Fibroblast of lung (primary cell): ENCODE data around the gene STK10. TPM values are rescaled to one million over a fixed set of nuclear protein-coding genes. Genes with fewer than 3 reads are reported as not detected.

Source experiments
- DNase-seq, 2 donors: peaks; one replicate each; pipeline versions ENCODE4 v3.0.0 to v3.0.0-alpha.2; 2010; ENCODE audit warnings: low read depth in 2 of 2
- H2AFZ ChIP-seq: 2 replicates; pipeline ENCODE4 v1.5.1; 2012; ENCODE audit warnings: low read length, control low read depth, inconsistent platforms
- H3K27ac ChIP-seq: 2 replicates; pipeline ENCODE4 v1.5.1; 2011; ENCODE audit warnings: low read length, control low read depth; ENCODE audit not compliant: insufficient read depth
- H3K27me3 ChIP-seq: 2 replicates; pipeline ENCODE4 v1.5.1; 2011; ENCODE audit warnings: mild to moderate bottlenecking, low read length; ENCODE audit not compliant: control insufficient read depth, insufficient read depth
- H3K36me3 ChIP-seq: 2 replicates; pipeline ENCODE4 v1.5.1; 2011; ENCODE audit warnings: low read length; ENCODE audit not compliant: control insufficient read depth, insufficient read depth
- H3K4me1 ChIP-seq: 2 replicates; pipeline ENCODE4 v1.5.1; 2011; ENCODE audit warnings: low read length; ENCODE audit not compliant: control insufficient read depth, insufficient read depth; ENCODE audit errors: extremely low read depth
- H3K4me2 ChIP-seq: 2 replicates; pipeline ENCODE4 v1.5.1; 2011; ENCODE audit warnings: low read length, control low read depth; ENCODE audit not compliant: insufficient read depth; ENCODE audit errors: extremely low read depth
- H3K4me3 ChIP-seq, 4 experiments: fragments of 200-600 bp in 1 of 4; sonication (generic) in 1 of 4; replicated peaks in 1 of 4; 2 replicates each; pipeline ENCODE4 v1.5.1; 2011 to 2016; ENCODE audit warnings: low read length in 4 of 4, low read depth in 3 of 4, mild to moderate bottlenecking in 3 of 4, control low read depth in 2 of 4, inconsistent platforms in 1 of 4, mixed read lengths in 1 of 4; ENCODE audit not compliant: insufficient read depth in 1 of 4; ENCODE audit errors: control extremely low read depth in 1 of 4
- H3K79me2 ChIP-seq: 2 replicates; pipeline ENCODE4 v1.5.1; 2012; ENCODE audit warnings: mild to moderate bottlenecking, low read length, inconsistent platforms; ENCODE audit not compliant: control insufficient read depth, insufficient read depth
- H3K9ac ChIP-seq: 2 replicates; pipeline ENCODE4 v1.5.1; 2011; ENCODE audit warnings: mild to moderate bottlenecking, low read length, control low read depth; ENCODE audit not compliant: insufficient read depth
- H3K9me3 ChIP-seq: 2 replicates; pipeline ENCODE4 v1.5.1; 2012; ENCODE audit warnings: low read depth, low read length; ENCODE audit not compliant: control insufficient read depth, insufficient read depth
- H4K20me1 ChIP-seq: 2 replicates; pipeline ENCODE4 v1.5.1; 2011; ENCODE audit warnings: low read length; ENCODE audit not compliant: control insufficient read depth, insufficient read depth; ENCODE audit errors: extremely low read depth
- EZH2 ChIP-seq: IDR thresholded peaks from 2 replicates; pipeline ENCODE4 v1.5.1; 2012; ENCODE audit warnings: low read length, control low read depth, mild to moderate bottlenecking; ENCODE audit errors: missing control alignments
- polyA plus RNA-seq, 2 donors: library from polyadenylated mRNA; depleted of rRNA in 1 of 2; stranded (reverse) in 1 of 2; unstranded in 1 of 2; fragments of >200 nt; gene quantifications; 2 replicates each; pipeline ENCODE4 v1.2.1, GENCODE V29; 2011 to 2012; ENCODE audit warnings: missing spikeins in 1 of 2
- total RNA-seq: library from RNA; depleted of rRNA; stranded (reverse); fragments of >200 nt; gene quantifications from 2 replicates; pipeline ENCODE4 v1.2.1, GENCODE V29; 2014
- TF ChIP-seq, protein P1 (sequence below), 2 donors: IDR thresholded peaks in 1 of 2; conservative IDR thresholded peaks in 1 of 2; 1 replicate in 1 of 2; 2 replicates in 1 of 2; pipeline ENCODE4 v1.5.1; 2011 to 2012; ENCODE audit warnings: low read length in 2 of 2, control low read depth in 1 of 2, inconsistent platforms in 1 of 2, low read depth in 1 of 2, mild to moderate bottlenecking in 1 of 2

STK10 gene
- total and polyA plus RNA-seq, 2 donors (not counting 1 experiment from before 2014, with no cell fraction given) = 8.9 to 16.0 TPM

DNA sequence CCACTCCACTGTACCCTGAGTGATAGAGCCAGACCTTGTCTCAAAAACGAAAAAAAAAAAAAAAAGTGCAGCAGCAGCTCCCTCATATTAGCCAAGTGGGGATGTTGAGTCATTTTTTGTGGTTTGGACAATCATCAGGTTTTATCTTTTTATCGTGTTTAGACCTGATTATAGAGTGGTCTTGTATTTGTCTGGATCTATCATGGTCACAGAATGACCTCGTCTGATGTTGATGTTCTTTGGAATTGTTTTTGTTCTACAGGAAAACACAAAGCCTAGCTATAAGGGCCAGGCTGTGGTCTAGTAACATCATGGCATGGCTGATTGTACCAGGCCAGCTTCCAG is 179.9 kb downstream of the STK10 start:
- no peak for TF ChIP-seq EZH2
- Histone ChIP-seq H4K20me1 (peaks cover 2% of the 10 kb centered on the region), H3K4me2 (peak overlapping the region; percentile 100), H3K4me1 (peaks cover 2% of the 10 kb centered on the region), H3K79me2 (peaks cover 36% of the 10 kb centered on the region), H3K27ac (no peak overlapping the region), H3K27me3 (no peaks in the 10 kb centered on the region), H2AFZ (no peak overlapping the region), H3K36me3 (no peaks in the 10 kb centered on the region), H3K4me3 (peak overlapping the region in 1 of 4 experiments; percentile 69), H3K9ac (no peak overlapping the region), H3K9me3 (no peaks in the 10 kb centered on the region)
- DNase-seq = peak; percentile 23 to 92

DNA sequence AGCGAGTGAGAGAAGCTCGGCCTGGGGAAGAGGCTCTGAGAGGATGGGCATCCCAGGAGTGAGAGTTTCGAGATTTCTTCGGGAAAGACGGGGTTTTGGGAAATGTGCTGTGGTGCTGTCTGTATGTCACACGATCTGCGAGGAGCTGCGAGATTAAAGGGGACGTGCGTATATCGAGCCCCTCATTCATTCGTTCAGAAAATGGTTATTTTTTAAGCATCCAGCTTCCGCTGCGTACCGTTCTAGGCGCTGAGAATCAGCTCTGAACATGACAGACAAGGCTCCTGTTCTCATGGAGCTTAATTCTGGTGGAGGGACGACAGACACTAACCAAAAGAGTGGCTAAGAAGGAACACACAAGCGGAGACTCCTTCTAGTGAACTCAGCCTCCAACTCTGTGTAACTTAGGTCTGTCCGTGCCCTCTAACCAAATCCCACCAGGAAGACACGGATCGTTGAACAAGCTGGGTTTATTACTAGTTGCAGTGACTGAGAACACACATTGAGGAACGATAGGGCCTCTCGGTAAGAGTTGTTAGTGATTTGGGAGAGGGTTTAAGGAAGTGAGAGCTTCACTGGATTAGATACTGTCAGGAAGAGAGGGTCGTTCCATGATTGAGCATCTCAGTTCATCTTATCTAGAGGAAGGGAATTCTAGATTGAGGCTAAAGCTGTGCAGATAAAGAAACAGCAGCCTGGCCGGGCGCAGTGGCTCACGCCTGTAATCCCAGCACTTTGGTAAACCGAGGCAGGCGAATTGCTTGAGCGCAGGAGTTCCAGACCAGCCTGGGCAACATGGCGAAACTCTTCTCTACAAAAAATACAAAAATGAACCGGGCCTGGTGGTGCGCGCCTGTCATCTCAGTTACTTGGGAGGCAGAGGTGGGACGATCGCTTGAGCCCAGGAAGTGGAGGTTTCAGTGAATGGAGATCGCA is 180.6 kb downstream of the STK10 start:
- H3K4me3 ChIP-seq = peak overlapping the region; percentile 69 to 98 (median 92)
- H3K9ac ChIP-seq = peak overlapping the region; percentile 91
- no peak for DNase-seq
- H3K4me1 ChIP-seq = peaks cover 3% of the 10 kb centered on the region
- peak overlapping the region; percentile 100 for H3K4me2 ChIP-seq
- no peaks in the 10 kb centered on the region for H3K9me3 ChIP-seq
- peak overlapping the region; percentile 98 for H3K27ac ChIP-seq
- peak overlapping the region; percentile 98 for H2AFZ ChIP-seq
- no peaks in the 10 kb centered on the region for H3K36me3 ChIP-seq
- no peaks in the 10 kb centered on the region for H3K27me3 ChIP-seq
- TF ChIP-seq, protein P1, sequence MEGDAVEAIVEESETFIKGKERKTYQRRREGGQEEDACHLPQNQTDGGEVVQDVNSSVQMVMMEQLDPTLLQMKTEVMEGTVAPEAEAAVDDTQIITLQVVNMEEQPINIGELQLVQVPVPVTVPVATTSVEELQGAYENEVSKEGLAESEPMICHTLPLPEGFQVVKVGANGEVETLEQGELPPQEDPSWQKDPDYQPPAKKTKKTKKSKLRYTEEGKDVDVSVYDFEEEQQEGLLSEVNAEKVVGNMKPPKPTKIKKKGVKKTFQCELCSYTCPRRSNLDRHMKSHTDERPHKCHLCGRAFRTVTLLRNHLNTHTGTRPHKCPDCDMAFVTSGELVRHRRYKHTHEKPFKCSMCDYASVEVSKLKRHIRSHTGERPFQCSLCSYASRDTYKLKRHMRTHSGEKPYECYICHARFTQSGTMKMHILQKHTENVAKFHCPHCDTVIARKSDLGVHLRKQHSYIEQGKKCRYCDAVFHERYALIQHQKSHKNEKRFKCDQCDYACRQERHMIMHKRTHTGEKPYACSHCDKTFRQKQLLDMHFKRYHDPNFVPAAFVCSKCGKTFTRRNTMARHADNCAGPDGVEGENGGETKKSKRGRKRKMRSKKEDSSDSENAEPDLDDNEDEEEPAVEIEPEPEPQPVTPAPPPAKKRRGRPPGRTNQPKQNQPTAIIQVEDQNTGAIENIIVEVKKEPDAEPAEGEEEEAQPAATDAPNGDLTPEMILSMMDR (conservative IDR thresholded peaks at IDR 0.05 in 1 of 2, IDR thresholded peaks at IDR 0.05 in 1 of 2; ENCODE audit: low read depth in 1 of 2, low read length in 2 of 2) = no peak
- TF ChIP-seq EZH2 = no peak
- peaks cover 42% of the 10 kb centered on the region for H3K79me2 ChIP-seq
- peaks cover 2% of the 10 kb centered on the region for H4K20me1 ChIP-seq

DNA sequence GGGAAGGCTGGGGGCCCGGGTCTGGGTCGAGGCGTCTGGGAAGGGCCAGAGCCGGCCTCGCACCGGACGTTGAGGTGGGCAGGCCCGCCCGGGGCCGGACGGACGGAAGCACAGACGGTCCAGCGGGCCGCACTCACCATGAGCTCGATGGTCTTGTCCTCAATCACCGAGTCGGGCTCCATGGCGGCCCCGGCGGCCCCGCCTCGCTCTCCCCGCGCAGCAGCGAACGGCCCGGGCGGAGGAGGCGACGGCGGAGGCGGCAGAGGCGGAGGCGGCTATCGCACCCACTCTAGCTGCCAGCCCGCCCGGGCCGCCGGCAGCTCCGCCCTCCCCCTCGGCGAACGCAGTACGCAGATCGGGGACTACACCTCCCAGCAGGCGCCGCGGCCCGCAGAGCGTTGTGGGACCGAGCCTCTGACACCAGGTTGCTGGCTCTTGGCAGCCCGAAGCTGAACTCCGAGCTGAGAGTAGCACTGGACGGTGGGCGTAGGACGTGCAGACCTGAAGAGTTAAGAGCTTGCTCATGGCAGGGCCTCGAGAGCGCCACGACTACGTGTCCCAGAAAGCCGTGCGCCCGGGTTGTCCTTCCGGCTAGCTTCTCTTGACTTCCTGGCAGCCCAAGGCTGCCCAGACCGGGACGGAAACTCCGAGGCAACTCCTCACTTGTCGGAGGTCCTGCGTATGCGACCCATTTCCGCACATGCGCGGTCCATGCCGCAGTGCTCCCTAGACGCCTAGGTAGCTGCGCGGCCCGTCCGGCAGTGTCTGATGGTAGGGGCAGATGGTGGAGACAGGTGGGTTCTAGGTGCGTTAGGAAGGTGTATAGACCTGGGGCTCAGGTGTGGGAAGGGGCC is 181.5 kb downstream of the STK10 start, which contains the start of gene FBXW11:
FBXW11 (minus strand) TSS at position 318 of the 854 bp plus-strand sequence; CDS start at position 182, 136 bp downstream.
- Histone ChIP-seq H3K36me3 (no peaks in the 10 kb centered on the region), H4K20me1 (peaks cover 2% of the 10 kb centered on the region), H3K4me1 (peaks cover 3% of the 10 kb centered on the region), H3K27me3 (no peaks in the 10 kb centered on the region), H3K4me2 (peak within 1 kb of the TSS; percentile 100), H3K4me3 (peak within 1 kb of the TSS; percentile 69 to 98 (median 92)), H3K9me3 (no peaks in the 10 kb centered on the region), H3K27ac (peak within 1 kb of the TSS; percentile 98), H2AFZ (peak within 1 kb of the TSS; percentile 100), H3K79me2 (peaks cover 51% of the 10 kb centered on the region), H3K9ac (peak within 1 kb of the TSS; percentile 91)
- peak; percentile 96 to 97 for DNase-seq
- TF ChIP-seq, protein P1 (conservative IDR thresholded peaks at IDR 0.05 in 1 of 2, IDR thresholded peaks at IDR 0.05 in 1 of 2; ENCODE audit: low read depth in 1 of 2, low read length in 2 of 2) = no peak
- TF ChIP-seq EZH2 = no peak
